NK-92 (cell line): ENCODE results near the gene CMBL.
"Not testable (repeated sequence)": the region's sequence is repeated elsewhere in the genome, so short reads cannot be mapped to it uniquely, and the experiment has no call there.

Source experiments
- DNase-seq: peaks from one replicate; lab custom pipeline; 2025; ENCODE audit not compliant: unreplicated experiment; lab: John Stamatoyannopoulos, UW

Gene CMBL

GRCh38 chr5:10286862-10287227 is 20.9 kb downstream of the CMBL start:
- DNase-seq = no peak

GRCh38 chr5:10286162-10286861 is 21.4 kb downstream of the CMBL start:
- DNase-seq = no peak

- DNase-seq = not testable (repeated sequence)
Measured at GRCh38 chr5:10285362-10285761, 22.3 kb downstream of the CMBL start.

- no peak for DNase-seq
Measured at GRCh38 chr5:10283927-10284635, 23.6 kb downstream of the CMBL start.

GRCh38 chr5:10279925-10280720 is 27.6 kb downstream of the CMBL start:
- DNase-seq = no peak

- DNase-seq = no peak
Measured at GRCh38 chr5:10279328-10279727, 28.4 kb downstream of the CMBL start.

- no peak for DNase-seq
Measured at GRCh38 chr5:10278658-10279279, 28.9 kb downstream of the CMBL start.

- DNase-seq = no peak
Measured at GRCh38 chr5:10277773-10278630, 29.7 kb downstream of the CMBL start.

- no peak for DNase-seq
Measured at GRCh38 chr5:10276691-10277090, 31.0 kb downstream of the CMBL start.

GRCh38 chr5:10275991-10276390 is 31.7 kb downstream of the CMBL start:
- no peak for DNase-seq

- no peak for DNase-seq
Measured at GRCh38 chr5:10275460-10275859, 32.2 kb downstream of the CMBL start.

GRCh38 chr5:10272875-10273209 is 34.9 kb downstream of the CMBL start:
- DNase-seq = not testable (repeated sequence)

- no peak for DNase-seq
Measured at GRCh38 chr5:10272053-10272874, 35.4 kb downstream of the CMBL start.

- no peak for DNase-seq
Measured at GRCh38 chr5:10268100-10268499, 39.6 kb downstream of the CMBL start.

GRCh38 chr5:10266839-10267238 is 40.9 kb downstream of the CMBL start:
- no peak for DNase-seq

GRCh38 chr5:10266137-10266536 is 41.6 kb downstream of the CMBL start:
- DNase-seq = no peak

- no peak for DNase-seq
Measured at GRCh38 chr5:10265245-10266109, 42.2 kb downstream of the CMBL start.

GRCh38 chr5:10264604-10265003 is 43.1 kb downstream of the CMBL start:
- DNase-seq = no peak

GRCh38 chr5:10262995-10263394 is 44.7 kb downstream of the CMBL start:
- DNase-seq = no peak
